Fibroblast of lung (primary cell): ENCODE data around the gene GUCD1. TPM values are rescaled to one million over a fixed set of nuclear protein-coding genes. Genes with fewer than 3 reads are reported as not detected.

Experiments used
- DNase-seq, 2 donors: peaks; one replicate each; pipeline versions ENCODE4 v3.0.0 to v3.0.0-alpha.2; 2010; ENCODE audit warnings: low read depth in 2 of 2
- H2AFZ ChIP-seq: 2 replicates; pipeline ENCODE4 v1.5.1; 2012; ENCODE audit warnings: low read length, control low read depth, inconsistent platforms
- H3K27ac ChIP-seq: 2 replicates; pipeline ENCODE4 v1.5.1; 2011; ENCODE audit warnings: low read length, control low read depth; ENCODE audit not compliant: insufficient read depth
- H3K27me3 ChIP-seq: 2 replicates; pipeline ENCODE4 v1.5.1; 2011; ENCODE audit warnings: mild to moderate bottlenecking, low read length; ENCODE audit not compliant: control insufficient read depth, insufficient read depth
- H3K36me3 ChIP-seq: 2 replicates; pipeline ENCODE4 v1.5.1; 2011; ENCODE audit warnings: low read length; ENCODE audit not compliant: control insufficient read depth, insufficient read depth
- H3K4me1 ChIP-seq: 2 replicates; pipeline ENCODE4 v1.5.1; 2011; ENCODE audit warnings: low read length; ENCODE audit not compliant: control insufficient read depth, insufficient read depth; ENCODE audit errors: extremely low read depth
- H3K4me2 ChIP-seq: 2 replicates; pipeline ENCODE4 v1.5.1; 2011; ENCODE audit warnings: low read length, control low read depth; ENCODE audit not compliant: insufficient read depth; ENCODE audit errors: extremely low read depth
- H3K4me3 ChIP-seq, 4 experiments: fragments of 200-600 bp in 1 of 4; sonication (generic) in 1 of 4; replicated peaks in 1 of 4; 2 replicates each; pipeline ENCODE4 v1.5.1; 2011 to 2016; ENCODE audit warnings: low read length in 4 of 4, low read depth in 3 of 4, mild to moderate bottlenecking in 3 of 4, control low read depth in 2 of 4, inconsistent platforms in 1 of 4, mixed read lengths in 1 of 4; ENCODE audit not compliant: insufficient read depth in 1 of 4; ENCODE audit errors: control extremely low read depth in 1 of 4
- H3K79me2 ChIP-seq: 2 replicates; pipeline ENCODE4 v1.5.1; 2012; ENCODE audit warnings: mild to moderate bottlenecking, low read length, inconsistent platforms; ENCODE audit not compliant: control insufficient read depth, insufficient read depth
- H3K9ac ChIP-seq: 2 replicates; pipeline ENCODE4 v1.5.1; 2011; ENCODE audit warnings: mild to moderate bottlenecking, low read length, control low read depth; ENCODE audit not compliant: insufficient read depth
- H3K9me3 ChIP-seq: 2 replicates; pipeline ENCODE4 v1.5.1; 2012; ENCODE audit warnings: low read depth, low read length; ENCODE audit not compliant: control insufficient read depth, insufficient read depth
- H4K20me1 ChIP-seq: 2 replicates; pipeline ENCODE4 v1.5.1; 2011; ENCODE audit warnings: low read length; ENCODE audit not compliant: control insufficient read depth, insufficient read depth; ENCODE audit errors: extremely low read depth
- CTCF ChIP-seq, 2 donors: IDR thresholded peaks in 1 of 2; conservative IDR thresholded peaks in 1 of 2; 1 replicate in 1 of 2; 2 replicates in 1 of 2; pipeline ENCODE4 v1.5.1; 2011 to 2012; ENCODE audit warnings: low read length in 2 of 2, control low read depth in 1 of 2, inconsistent platforms in 1 of 2, low read depth in 1 of 2, mild to moderate bottlenecking in 1 of 2
- EZH2 ChIP-seq: IDR thresholded peaks from 2 replicates; pipeline ENCODE4 v1.5.1; 2012; ENCODE audit warnings: low read length, control low read depth, mild to moderate bottlenecking; ENCODE audit errors: missing control alignments
- polyA plus RNA-seq, 2 donors: library from polyadenylated mRNA; depleted of rRNA in 1 of 2; stranded (reverse) in 1 of 2; unstranded in 1 of 2; fragments of >200 nt; gene quantifications; 2 replicates each; pipeline ENCODE4 v1.2.1, GENCODE V29; 2011 to 2012; ENCODE audit warnings: missing spikeins in 1 of 2
- total RNA-seq: library from RNA; depleted of rRNA; stranded (reverse); fragments of >200 nt; gene quantifications from 2 replicates; pipeline ENCODE4 v1.2.1, GENCODE V29; 2014

The GUCD1 gene
- total and polyA plus RNA-seq, 2 donors (not counting 1 experiment from before 2014, with no cell fraction given), result 83.4 to 178 TPM

GRCh38 chr22:24507716-24508115 is 47.2 kb downstream of the GUCD1 start:
- no peaks in the 10 kb centered on the region for H3K9me3 ChIP-seq
- H3K27ac ChIP-seq, result no peak overlapping the region
- H3K79me2 ChIP-seq, result no peaks in the 10 kb centered on the region
- H3K9ac ChIP-seq, result no peak overlapping the region
- no peaks in the 10 kb centered on the region for H3K27me3 ChIP-seq
- no peak for DNase-seq
- H3K4me1 ChIP-seq, result peaks cover 12% of the 10 kb centered on the region
- H3K36me3 ChIP-seq, result no peaks in the 10 kb centered on the region
- TF ChIP-seq CTCF (conservative IDR thresholded peaks at IDR 0.05 in 1 of 2, IDR thresholded peaks at IDR 0.05 in 1 of 2; ENCODE audit: low read depth in 1 of 2, low read length in 2 of 2) (no peak), EZH2 (no peak)
- H3K4me2 ChIP-seq, result no peak overlapping the region
- H4K20me1 ChIP-seq, result no peaks in the 10 kb centered on the region
- no peak overlapping the region for H3K4me3 ChIP-seq
- H2AFZ ChIP-seq, result no peak overlapping the region

- Histone ChIP-seq H3K9me3 (no peaks in the 10 kb centered on the region), H4K20me1 (no peaks in the 10 kb centered on the region), H3K36me3 (no peaks in the 10 kb centered on the region), H3K4me2 (no peak overlapping the region), H3K9ac (no peak overlapping the region), H3K27me3 (no peaks in the 10 kb centered on the region), H3K27ac (no peak overlapping the region), H2AFZ (no peak overlapping the region), H3K4me3 (no peak overlapping the region), H3K4me1 (peaks cover 12% of the 10 kb centered on the region), H3K79me2 (no peaks in the 10 kb centered on the region)
- TF ChIP-seq EZH2 (no peak), CTCF (conservative IDR thresholded peaks at IDR 0.05 in 1 of 2, IDR thresholded peaks at IDR 0.05 in 1 of 2; ENCODE audit: low read depth in 1 of 2, low read length in 2 of 2) (no peak)
- DNase-seq, result peak; percentile 20 to 21
These were observed 48.0 kb downstream of the GUCD1 start for GRCh38 chr22:24506802-24507438.

- no peak overlapping the region for H3K4me3 ChIP-seq
- H3K27me3 ChIP-seq, result no peaks in the 10 kb centered on the region
- H3K4me1 ChIP-seq, result peaks cover 2% of the 10 kb centered on the region
- H2AFZ ChIP-seq, result no peak overlapping the region
- DNase-seq, result no peak
- TF ChIP-seq CTCF (conservative IDR thresholded peaks at IDR 0.05 in 1 of 2, IDR thresholded peaks at IDR 0.05 in 1 of 2; ENCODE audit: low read depth in 1 of 2, low read length in 2 of 2) (no peak), EZH2 (no peak)
- H3K4me2 ChIP-seq, result no peak overlapping the region
- H3K36me3 ChIP-seq, result no peaks in the 10 kb centered on the region
- no peak overlapping the region for H3K9ac ChIP-seq
- no peaks in the 10 kb centered on the region for H3K79me2 ChIP-seq
- H3K27ac ChIP-seq, result no peak overlapping the region
- H4K20me1 ChIP-seq, result no peaks in the 10 kb centered on the region
- no peaks in the 10 kb centered on the region for H3K9me3 ChIP-seq
These were observed 49.8 kb downstream of the GUCD1 start for GRCh38 chr22:24504956-24505736.
